Hematopoietic multipotent progenitor cell treated with erythropoietin and hydrocortisone succinate and interleukin-3 and kit ligand, for 17 days (in vitro differentiated cells): ENCODE data around the gene CDH13.

ENCODE experiments used
- DNase-seq: peaks from one replicate; pipeline ENCODE4 v3.0.0-alpha.2; 2015; ENCODE audit warnings: low spot score

The CDH13 gene

DNA sequence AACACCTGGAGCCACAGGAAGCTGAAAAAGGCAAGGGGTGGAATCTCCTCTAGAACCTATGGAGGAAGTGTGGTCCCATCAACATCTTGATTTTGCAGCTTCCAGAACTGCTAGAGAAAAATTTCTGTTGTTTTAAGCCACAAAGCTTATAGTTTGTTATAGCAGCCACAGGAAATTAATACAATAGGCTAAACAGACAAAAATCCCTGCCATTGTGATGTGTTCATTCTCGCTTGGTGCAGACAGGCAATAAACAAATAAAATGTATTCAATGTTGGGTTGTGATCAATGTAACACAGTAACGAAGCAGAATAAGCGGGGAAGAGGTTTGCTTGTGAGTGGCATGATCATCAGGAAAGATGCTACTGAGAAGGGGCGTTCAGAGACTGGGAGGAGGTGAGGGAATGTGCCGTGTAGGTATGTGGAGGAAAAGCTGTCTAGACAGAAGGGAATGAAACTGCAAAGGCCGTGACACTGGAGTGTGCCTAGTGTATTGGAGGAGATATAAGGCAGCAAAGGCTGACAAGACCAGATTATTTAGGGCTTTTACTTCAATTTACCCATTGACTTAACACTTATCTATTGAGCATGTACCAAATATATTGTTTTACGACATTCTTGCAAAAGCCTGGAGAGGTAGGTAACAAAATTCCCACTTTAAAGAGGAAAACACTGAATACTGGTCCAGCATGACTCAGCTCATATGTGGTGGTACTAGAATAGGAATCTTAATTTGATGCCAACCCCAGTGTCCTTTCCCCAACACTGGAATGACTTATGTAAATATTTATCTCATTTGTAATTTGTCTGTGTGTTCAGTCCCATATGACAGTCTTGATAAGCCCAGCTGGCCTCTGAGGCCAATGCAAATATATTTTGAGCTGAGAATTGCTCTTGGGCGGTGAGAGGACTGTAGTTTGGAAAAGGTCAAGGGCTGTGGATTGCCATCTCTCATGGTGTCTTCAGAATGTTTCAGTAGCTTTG, 375.9 kb downstream of the CDH13 start:
- no peak for DNase-seq

DNA sequence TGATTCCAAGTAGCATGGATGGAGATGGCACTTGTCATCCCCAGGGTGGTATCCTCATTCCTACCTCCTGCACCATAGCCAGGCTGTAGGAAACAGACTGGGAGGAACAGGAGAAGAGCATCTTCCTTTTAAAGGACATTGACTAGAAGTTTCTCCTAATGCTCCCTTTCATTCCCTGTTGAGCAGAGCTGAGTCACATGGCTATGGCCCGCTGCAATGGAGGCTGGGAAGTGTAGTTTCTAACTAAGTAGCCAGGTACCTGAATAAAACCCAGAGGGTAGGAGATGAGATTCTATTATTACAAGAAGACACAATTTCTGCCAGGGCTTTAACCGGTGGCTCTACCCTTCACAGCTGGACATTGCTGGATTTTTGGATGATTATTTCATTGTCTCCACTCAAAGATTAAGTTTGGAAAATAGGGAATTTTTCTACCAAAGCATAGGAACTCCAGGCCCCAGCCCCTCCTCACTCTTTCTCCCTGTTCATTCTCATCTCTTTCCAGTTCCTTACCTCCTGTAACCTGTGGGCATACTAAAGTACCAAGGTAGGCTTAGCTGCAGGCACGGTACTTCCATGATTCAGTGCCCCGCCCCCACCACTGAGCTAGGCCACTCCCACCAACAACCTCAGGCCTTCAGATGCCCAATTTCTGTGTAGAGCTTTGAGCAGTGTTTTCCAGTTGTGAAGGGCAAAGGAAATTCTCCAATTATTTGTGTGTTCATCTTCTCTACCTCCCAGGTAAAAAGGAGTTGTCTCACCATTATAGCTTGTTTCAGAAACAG, 378.3 kb downstream of the CDH13 start:
- DNase-seq = no peak

DNA sequence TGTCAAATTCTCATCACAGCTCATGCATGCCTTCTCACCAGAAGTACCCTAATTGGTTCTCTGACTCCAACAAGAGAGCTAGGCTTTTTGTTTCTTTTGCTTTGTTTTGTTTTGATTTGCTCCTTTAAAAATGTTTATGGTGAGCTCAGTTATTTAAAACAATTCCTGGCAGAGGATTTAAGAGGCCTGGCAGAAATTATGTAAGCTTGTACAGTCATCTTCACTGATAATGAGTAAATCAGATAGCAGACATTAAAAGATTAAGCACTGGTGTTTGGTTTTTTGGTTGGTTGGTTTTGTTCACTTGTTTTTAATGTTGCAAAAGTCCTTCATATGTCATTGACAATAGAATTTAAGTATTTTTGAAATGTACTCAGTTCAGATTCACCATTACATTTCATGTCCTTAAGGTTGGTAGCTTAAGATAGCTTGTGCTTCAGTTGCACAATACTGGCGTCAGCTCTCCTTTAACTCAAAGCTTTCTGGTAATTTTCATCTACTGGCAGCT, 378.9 kb downstream of the CDH13 start:
- DNase-seq = no peak

DNA sequence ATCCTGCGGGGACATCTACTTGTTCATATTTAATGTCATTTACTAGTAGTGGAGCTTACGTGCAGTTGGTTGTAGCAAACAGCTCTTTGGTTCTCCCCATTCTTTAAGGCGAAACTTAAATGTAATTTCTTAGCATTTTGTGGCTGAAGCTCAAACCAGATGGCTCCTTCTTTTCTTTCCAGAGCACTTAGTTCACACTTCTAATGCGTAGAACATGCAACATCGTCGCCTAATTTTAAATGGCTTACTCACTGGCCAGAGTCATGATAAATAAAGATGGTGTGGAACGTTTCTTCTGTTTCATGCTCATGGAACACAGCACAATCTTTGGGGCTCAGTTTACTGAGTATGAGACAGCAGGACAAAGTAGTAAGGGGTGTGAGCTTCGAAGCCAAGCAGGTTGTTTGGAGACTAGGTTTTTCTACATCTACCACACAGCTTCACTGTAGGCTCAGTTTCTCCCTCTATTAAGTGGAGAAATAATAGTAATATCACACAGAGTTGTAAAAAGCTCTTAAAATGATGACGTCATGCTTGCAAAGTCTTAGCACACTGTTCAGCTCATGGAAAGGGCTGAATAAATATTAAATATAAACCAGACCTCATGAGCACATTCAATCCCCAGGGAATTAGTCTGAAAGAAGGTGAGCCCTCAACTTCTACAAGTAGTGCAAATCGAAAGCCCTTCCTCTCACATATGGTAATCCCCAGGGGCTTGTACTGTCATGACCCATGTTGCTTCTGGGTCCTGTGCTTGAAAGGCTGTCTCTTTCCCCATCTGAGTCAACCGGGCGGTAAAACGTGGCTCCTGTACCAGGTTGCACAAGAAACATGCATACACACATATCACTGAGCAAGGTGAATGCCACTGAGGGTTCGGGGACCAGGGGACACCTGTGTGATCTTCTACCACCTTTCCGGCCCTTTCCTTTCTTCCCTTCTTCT, 384.3 kb downstream of the CDH13 start:
- DNase-seq = no peak

DNA sequence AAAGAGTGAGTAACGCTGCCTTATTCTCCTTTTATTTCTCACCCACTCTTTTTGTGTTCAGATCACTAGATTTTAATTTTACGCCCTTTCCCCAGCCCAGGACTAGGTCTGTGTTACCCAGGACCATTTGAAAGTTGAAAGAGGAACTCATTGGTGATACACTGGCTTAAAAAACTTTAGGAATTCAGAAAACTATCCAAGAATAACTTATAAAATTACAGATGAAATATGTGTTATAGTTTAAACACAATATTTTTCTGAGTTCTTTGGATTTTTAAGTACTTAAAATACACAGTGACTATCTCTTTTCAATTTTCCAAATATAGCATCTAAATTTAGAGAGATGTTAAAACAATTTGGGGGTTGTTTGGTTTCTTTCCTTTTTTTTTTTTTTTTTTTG, 385.2 kb downstream of the CDH13 start:
- DNase-seq = no peak

DNA sequence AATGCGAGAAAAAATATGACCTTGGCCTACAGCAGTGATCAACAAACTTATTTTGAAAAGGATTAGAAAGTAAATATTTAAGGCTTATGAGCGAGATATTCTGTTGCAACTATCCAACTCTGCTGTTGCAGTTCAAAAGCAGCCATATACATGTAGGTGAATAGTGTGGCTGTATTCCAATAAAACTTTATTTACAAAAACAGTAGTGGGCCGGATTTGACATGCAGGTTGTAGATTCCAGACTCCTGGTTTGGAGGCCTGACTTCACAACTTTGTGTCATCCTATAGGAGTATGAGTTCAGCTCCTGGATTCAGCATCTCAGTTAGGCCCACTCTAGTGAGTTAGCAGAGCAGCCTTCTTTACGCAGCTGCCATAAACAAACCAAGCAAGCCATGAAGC, 386.3 kb downstream of the CDH13 start:
- no peak for DNase-seq

DNA sequence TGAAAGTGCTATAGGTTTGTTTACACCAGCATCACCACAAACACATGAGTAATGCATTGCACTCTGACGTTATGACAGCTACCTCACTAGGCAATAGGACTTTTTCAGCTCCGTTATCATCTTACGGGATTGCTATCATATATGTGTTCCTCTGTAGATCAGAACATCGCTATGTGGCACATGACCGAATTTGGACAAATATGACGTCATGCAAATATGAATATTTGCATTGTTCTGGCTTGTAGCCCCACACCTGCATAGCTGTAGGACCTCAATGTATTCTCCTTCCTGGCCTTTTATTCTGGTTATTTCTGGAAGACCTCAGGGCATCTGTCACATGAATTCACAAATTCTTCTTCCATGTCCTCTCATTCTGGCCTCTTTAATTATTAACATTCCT, 393.2 kb downstream of the CDH13 start:
- DNase-seq = no peak

DNA sequence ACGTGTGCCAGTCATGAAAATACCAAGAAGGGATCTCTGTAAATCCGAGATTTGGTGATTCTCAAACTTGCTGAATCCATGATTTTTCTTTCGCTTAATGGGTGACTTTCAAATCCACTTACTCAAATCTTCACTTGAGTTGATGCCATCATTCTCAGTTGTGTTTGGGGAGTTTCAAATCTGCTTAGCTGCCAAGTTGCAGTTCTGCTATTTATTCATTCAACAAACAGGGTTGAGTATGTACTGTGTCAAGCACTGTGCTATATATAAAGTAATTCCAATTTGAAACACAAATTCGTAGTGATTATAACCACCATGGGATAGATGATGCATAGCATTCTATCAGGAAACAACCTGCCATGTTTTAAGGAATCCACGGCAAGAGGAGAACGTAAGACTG, 394.3 kb downstream of the CDH13 start:
- DNase-seq = no peak

DNA sequence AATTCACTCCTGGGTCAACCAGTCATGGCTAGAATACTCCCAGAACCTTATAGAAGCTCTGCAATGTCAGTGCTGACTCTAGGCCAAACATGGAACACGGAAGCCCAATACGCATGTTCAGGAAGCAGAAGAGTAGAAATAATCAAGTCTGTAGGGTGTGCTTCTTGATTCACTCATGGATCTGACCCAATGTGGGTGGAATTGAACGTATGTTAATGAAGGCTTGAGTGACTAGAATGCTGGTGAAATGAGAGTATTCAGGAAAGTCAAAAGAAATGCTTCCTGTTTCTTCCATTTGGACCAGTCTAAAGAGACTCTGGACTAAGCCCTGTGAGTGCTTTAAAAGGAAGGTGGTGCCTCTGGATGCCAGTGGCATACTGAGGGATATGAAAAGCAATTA, 395.0 kb downstream of the CDH13 start:
- DNase-seq = no peak

DNA sequence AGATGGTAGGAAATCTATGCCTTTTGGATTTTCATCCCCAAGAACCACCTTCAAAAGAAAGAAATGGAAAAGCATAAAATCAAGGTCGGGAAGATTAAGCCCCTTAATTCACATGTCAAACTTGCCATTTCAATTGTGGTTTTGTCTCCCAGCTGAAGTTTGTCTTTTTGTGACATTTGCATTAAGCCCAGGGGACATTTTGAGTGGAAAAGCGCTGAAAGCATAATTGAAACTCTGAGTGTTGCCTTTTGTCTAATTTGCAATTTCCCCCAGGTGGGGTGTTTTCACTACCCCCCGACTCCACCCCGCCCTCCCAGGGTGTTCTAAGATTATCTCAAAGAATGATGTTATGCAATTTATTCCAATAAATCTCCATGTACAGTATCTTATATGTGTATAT, 396.2 kb downstream of the CDH13 start:
- DNase-seq = no peak

DNA sequence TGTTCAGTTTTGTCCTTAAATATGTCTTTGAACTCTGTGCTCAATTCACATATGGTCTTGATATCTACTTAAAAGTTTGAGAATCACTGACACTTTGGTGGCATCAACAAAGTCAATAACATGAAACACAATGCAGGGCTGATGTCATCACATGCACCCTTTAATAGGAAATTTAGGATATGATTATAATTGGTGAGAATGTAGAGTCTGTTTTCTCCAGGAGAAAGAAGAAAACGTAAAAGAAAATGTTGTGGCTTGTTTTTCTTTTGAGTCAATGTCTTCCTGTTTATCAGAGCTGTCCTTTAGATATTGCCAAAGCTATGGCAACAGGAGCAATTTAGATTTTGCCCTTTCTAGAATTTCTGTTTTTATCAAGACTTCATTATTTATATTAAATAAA, 396.9 kb downstream of the CDH13 start:
- no peak for DNase-seq

DNA sequence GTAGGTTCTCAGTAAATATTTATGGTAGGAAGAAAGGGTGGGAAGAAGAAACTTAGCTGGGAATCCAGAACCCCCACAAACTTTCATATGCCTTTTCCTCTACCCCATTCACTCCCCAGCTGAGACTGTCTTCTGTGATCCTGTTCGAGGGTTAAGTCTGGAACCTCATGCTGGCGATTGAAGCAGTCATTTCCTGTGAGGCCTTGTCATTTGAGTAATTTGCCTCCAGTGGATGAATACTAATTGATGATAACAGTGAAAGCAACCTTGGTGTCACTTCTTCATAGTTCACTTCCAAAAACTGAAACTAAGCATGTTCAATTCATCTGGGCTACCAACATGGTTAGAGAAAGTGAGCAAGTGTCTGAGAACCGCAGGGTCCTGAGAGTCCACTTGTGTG, 401.2 kb downstream of the CDH13 start:
- no peak for DNase-seq

DNA sequence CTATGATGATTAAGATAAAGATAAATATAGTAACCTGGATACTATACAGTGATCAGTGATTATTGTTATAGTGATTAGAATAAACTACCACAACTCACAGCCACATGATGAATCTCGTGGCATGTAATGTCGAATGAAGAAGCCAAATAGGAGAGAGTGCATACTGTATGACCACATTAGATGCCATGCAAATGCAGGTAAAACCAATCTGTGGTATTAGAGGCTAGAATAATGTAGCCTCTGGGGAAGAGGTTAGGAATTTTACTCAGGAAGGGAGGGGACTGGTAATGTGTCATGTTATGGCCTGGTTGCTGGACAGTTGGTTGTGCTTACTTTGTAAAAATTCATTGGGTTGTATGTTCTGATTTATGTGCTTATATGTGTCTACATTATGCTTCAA, 402.7 kb downstream of the CDH13 start:
- no peak for DNase-seq

DNA sequence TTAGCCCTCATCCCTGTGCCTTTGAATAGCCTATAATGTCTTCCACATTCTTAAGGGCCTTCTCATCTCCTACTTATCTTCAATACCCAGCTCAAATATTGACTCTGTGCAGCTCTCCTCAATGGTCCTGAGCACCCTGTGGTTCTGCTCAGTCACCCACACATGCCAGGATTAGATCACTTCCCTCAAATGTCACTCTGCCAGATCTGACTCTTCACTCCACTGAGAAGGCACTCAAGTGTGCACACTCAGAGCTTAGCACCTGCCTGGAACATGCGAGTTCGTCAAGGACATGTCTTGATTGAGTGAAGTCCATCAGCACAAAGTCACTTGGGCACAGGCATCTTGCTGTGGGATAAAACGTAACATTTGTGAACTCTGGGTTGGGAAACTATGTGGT, 404.8 kb downstream of the CDH13 start:
- no peak for DNase-seq

DNA sequence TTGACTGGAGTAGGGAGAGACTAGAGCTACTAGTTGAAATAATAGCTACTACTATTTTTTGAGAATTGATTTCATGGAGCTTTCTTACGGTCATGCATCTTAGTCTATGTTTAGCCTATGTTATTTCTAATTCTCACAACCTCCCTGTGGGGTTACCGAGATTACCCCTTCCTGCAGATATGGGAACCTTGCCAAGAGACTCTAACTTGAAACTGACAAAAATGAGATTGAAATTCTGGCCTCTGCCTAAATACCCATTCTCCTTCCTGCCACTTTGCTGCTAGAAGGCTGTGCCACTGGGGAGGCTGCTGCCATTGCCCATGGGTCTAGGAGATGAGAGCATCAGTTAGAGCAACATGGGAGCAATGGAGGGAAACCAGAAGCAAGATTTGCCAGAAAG, 410.3 kb downstream of the CDH13 start:
- no peak for DNase-seq

DNA sequence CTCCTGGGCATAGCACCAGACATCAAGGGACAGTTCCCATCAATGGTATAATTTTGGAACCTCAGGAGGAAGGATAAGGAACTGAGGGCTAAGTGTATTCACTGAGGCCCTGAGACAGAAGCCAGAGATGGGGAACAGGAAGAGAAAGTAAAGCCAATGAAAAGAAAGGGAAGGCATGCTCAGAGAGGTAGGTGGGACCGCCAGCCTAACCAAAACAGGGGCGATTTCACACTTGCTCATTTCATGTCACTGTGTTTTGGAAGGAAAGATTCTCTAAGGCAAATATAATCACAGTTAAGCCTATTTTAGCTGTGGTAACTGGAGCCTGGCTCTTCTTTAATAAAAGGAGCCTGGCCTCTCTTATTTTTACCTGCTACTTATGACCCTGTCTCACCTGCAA, 411.1 kb downstream of the CDH13 start:
- DNase-seq = no peak

DNA sequence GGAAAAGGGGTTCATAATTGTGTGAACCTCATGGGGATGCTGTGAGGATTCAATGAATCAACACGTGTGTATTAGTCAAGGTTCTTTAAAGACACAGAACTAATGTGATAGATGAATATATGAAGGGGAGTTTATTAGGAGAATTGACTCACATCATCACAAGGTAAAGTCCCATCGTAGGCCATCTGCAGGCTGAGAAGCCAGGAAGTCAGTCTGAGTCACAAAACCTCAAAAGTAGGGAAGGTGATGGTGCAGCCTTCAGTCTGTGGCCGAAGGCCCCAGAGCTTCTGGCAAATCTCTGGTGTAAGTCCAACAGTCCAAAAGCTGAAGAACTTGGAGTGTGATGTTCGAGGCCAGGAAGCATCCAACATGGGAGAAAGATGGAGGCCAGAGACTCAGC, 413.4 kb downstream of the CDH13 start:
- no peak for DNase-seq

DNA sequence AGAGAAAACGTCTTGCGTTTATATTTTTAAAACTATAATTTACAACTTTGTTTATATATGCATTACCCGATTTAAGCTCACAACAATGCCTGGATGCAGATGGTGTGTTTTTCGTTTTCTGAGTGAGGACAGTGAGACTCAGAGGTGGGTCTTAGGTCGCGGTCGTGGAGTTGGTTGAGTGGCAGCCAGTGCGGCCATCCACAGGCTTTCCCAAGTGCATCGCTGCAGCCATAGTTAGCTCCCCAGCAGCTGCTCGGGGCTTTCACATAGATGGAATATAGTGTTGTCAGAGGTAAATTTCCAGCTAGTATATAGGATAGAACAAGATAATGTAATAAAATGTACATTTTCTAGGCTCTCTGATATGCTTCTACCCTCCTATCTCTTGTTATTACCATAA, 417.8 kb downstream of the CDH13 start:
- no peak for DNase-seq

DNA sequence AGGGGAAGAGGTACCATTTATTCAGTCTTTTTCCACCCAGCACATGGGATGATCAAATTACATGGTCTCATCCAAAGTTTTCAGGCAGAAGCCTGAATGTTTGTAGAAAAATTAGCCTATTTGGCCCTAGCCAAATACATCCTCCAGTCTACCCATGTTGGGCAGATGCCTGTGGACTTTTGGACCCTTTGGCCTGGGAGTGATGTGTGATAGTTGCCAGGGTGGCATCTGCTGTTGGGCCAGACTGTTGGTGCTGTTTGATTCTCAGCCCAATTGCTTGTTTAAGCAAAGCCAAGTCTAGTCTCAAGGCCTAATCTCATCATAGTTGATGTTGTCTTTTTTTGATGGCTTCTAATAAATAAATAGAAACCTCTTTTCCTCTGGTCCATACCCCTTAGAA, 419.0 kb downstream of the CDH13 start:
- no peak for DNase-seq

DNA sequence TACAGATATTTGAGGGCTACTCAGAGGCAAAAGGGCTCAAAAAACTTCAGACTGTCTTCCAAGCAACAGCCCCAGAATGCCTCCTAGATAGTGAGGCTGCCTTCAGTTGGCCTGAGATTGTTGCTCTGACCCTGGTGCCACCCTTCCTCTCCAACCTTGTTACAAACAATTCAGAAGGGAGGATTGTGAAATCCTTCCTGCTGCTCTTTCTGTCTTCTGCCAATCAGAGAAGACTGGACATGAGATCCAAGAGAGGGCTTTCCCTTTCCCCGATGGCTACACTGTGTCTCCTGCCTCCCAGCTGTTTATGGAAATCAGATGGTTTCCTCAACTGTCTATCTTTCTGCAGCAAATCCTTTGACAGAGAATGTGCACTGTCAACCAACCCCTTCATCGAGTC, 419.9 kb downstream of the CDH13 start:
- no peak for DNase-seq

DNA sequence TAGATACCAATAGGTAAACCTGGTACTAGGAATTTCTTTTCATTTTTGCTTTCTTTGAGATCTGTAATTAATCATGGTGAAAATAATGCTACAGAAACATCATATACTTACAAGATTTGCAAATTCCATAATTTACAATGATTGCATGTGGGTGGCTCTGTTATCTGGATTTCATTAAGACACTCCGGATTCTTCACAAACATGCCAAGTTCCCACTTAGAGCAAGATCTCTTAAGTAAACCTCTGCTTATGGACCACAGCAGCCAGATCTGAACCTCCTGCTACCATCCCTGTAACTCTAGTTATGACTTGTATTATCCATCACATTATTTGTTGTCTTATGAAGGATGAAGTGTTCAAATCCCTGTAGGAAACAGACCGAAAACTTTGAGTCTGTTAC, 424.7 kb downstream of the CDH13 start:
- no peak for DNase-seq

DNA sequence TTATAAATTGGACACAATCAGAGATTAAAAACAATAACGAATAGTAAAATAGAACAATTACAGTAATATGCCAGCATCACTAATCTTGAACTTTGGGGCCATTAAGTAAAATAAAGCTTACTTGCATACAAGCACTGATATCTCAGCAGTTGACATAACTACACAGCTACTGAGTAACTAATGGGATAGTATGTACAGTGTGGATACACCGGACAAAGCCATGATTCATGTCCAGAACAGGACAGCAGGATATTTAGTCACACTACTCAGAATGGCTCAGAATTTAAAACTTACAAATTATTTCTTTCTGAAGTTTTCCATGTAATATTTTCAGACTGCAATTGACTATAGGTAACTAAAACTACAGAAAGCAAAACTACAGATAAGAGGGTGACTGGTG, 427.5 kb downstream of the CDH13 start:
- no peak for DNase-seq
